ENCODE data around the gene SLC18A3.

SLC18A3 gene

GRCh38 chr10:49612513-49613164 is 2.5 kb downstream of the SLC18A3 start:
- H3K4me3 ChIP-seq (ENCODE audit: low read depth, low read length, poor library complexity, severe bottlenecking), result no peak overlapping the region
- H3K9me2 ChIP-seq (ENCODE audit: low read depth, low read length), result no peaks in the 10 kb centered on the region
- H2AFZ ChIP-seq (ENCODE audit: low read length), result no peak overlapping the region
- no peak overlapping the region for H3K27ac ChIP-seq (ENCODE audit: low read depth, low read length, poor library complexity, severe bottlenecking)
- no peaks in the 10 kb centered on the region for H3K9me3 ChIP-seq (ENCODE audit: low read length)
- H3K9ac ChIP-seq (ENCODE audit: low read length), result no peak overlapping the region
- H3K4me2 ChIP-seq (ENCODE audit: low read length), result no peak overlapping the region
- no peaks in the 10 kb centered on the region for H4K20me1 ChIP-seq (ENCODE audit: insufficient read depth, low read length)
- H3K4me1 ChIP-seq (ENCODE audit: insufficient read depth, low read length, severe bottlenecking), result no peaks in the 10 kb centered on the region
- no peaks in the 10 kb centered on the region for H3K27me3 ChIP-seq (ENCODE audit: insufficient read depth, low read length)
- H3F3A ChIP-seq (ENCODE audit: insufficient read depth, low read length), result no peaks in the 10 kb centered on the region
- no peaks in the 10 kb centered on the region for H3K36me3 ChIP-seq (ENCODE audit: insufficient read depth, low read length)
- TF ChIP-seq, protein P1, sequence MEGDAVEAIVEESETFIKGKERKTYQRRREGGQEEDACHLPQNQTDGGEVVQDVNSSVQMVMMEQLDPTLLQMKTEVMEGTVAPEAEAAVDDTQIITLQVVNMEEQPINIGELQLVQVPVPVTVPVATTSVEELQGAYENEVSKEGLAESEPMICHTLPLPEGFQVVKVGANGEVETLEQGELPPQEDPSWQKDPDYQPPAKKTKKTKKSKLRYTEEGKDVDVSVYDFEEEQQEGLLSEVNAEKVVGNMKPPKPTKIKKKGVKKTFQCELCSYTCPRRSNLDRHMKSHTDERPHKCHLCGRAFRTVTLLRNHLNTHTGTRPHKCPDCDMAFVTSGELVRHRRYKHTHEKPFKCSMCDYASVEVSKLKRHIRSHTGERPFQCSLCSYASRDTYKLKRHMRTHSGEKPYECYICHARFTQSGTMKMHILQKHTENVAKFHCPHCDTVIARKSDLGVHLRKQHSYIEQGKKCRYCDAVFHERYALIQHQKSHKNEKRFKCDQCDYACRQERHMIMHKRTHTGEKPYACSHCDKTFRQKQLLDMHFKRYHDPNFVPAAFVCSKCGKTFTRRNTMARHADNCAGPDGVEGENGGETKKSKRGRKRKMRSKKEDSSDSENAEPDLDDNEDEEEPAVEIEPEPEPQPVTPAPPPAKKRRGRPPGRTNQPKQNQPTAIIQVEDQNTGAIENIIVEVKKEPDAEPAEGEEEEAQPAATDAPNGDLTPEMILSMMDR (IDR thresholded peaks at IDR 0.05; ENCODE audit: low read length), result no peak
- no peak for TF ChIP-seq EZH2 (IDR thresholded peaks at IDR 0.05; ENCODE audit: borderline replicate concordance, low read length)
- no peaks in the 10 kb centered on the region for H3K79me2 ChIP-seq (ENCODE audit: insufficient read depth, low read length)

DNA sequence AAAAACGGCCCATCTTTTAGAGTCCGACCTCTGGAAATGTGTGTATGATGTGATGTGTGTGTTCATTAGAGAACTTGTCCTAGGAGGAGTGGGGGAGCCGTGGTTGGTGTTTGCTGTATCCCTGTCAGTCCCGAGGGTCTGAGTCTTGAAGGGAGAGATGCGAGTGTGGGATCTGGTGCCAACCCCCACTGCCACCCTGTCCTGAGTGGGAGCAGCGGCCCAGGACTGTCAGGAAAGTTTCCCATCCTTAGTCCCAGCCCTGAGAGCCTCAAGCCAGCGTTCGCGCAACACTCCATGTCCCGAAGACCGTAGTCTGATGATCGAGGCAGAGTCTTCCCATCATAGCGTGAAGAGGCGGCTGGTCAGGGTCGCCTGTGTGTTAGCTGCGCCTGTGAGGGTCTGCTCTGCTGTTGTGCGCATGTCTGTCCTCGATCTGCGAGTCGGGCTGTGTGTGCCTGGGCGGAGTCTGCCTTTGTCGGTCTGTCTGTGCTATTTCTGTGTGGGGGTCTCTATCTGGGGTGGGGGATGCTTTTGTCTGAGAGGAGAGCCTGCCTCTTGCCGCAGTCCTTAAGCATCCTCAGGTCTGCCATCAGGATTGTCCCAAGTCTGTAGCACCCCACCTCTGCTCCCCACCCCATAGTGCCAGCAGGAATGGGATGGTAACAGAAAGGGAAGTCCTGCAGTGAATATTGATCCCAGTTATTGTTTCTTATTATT is 3.2 kb downstream of the SLC18A3 start:
- H3K79me2 ChIP-seq (ENCODE audit: insufficient read depth, low read length), result no peaks in the 10 kb centered on the region
- TF ChIP-seq, protein P1 (IDR thresholded peaks at IDR 0.05; ENCODE audit: low read length), result no peak
- no peak for TF ChIP-seq EZH2 (IDR thresholded peaks at IDR 0.05; ENCODE audit: borderline replicate concordance, low read length)
- H3K4me1 ChIP-seq (ENCODE audit: insufficient read depth, low read length, severe bottlenecking), result no peaks in the 10 kb centered on the region
- no peak overlapping the region for H3K4me3 ChIP-seq (ENCODE audit: low read depth, low read length, poor library complexity, severe bottlenecking)
- H3K36me3 ChIP-seq (ENCODE audit: insufficient read depth, low read length), result no peaks in the 10 kb centered on the region
- no peaks in the 10 kb centered on the region for H3K9me2 ChIP-seq (ENCODE audit: low read depth, low read length)
- H3F3A ChIP-seq (ENCODE audit: insufficient read depth, low read length), result no peaks in the 10 kb centered on the region
- H4K20me1 ChIP-seq (ENCODE audit: insufficient read depth, low read length), result no peaks in the 10 kb centered on the region
- H3K4me2 ChIP-seq (ENCODE audit: low read length), result no peak overlapping the region
- H3K27me3 ChIP-seq (ENCODE audit: insufficient read depth, low read length), result no peaks in the 10 kb centered on the region
- no peak overlapping the region for H3K27ac ChIP-seq (ENCODE audit: low read depth, low read length, poor library complexity, severe bottlenecking)
- H2AFZ ChIP-seq (ENCODE audit: low read length), result no peak overlapping the region
- no peaks in the 10 kb centered on the region for H3K9me3 ChIP-seq (ENCODE audit: low read length)
- no peak overlapping the region for H3K9ac ChIP-seq (ENCODE audit: low read length)

DNA sequence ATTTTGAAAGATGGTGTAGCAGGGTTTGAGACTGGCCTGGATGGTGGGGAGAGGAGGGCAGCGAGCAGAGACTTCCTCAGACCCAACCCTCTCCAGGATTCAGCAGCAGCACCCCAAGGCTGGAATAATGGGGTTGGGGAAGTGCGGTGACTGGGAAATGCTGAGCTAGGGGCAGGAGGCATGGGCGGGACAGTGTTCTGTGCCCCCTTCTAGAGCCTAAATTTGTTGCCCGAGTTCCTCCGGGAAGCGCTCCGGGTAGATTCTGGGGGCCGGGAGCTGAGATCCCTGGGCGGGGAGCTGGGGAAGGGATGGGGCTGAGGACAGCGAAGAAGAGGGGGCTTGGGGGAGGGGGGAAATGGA is 3.8 kb downstream of the SLC18A3 start, which contains the start of gene CHAT:
Gene CHAT (plus strand): TSS at position 156 of the 360 bp plus-strand sequence. CDS start 153 bp downstream, at position 309.
- Histone ChIP-seq H3K9ac (ENCODE audit: low read length) (no peak within 1 kb of the TSS), H3K4me3 (ENCODE audit: low read depth, low read length, poor library complexity, severe bottlenecking) (no peak within 1 kb of the TSS), H3K4me1 (ENCODE audit: insufficient read depth, low read length, severe bottlenecking) (no peaks in the 10 kb centered on the region), H4K20me1 (ENCODE audit: insufficient read depth, low read length) (no peaks in the 10 kb centered on the region), H3K27me3 (ENCODE audit: insufficient read depth, low read length) (no peaks in the 10 kb centered on the region), H3K9me3 (ENCODE audit: low read length) (no peaks in the 10 kb centered on the region), H3K79me2 (ENCODE audit: insufficient read depth, low read length) (no peaks in the 10 kb centered on the region), H3K27ac (ENCODE audit: low read depth, low read length, poor library complexity, severe bottlenecking) (no peak within 1 kb of the TSS), H3F3A (ENCODE audit: insufficient read depth, low read length) (no peaks in the 10 kb centered on the region), H2AFZ (ENCODE audit: low read length) (no peak within 1 kb of the TSS), H3K4me2 (ENCODE audit: low read length) (no peak within 1 kb of the TSS), H3K36me3 (ENCODE audit: insufficient read depth, low read length) (no peaks in the 10 kb centered on the region), H3K9me2 (ENCODE audit: low read depth, low read length) (no peaks in the 10 kb centered on the region)
- no peak for TF ChIP-seq EZH2 (IDR thresholded peaks at IDR 0.05; ENCODE audit: borderline replicate concordance, low read length)
- TF ChIP-seq, protein P1 (IDR thresholded peaks at IDR 0.05; ENCODE audit: low read length), result no peak
